Germinal center (tissue), 1 donor: ENCODE data around the gene NDUFB1.

Experiments
- DNase-seq: peaks from one replicate; pipeline ENCODE4 v3.0.0; 2012; ENCODE audit warnings: mixed read lengths, low spot score

Gene NDUFB1

GRCh38 chr14:92093320-92093719 lies 28.2 kb downstream of the NDUFB1 start:
- no peak for DNase-seq

- DNase-seq = no peak
These were observed 33.0 kb downstream of the NDUFB1 start for GRCh38 chr14:92088494-92088893.

GRCh38 chr14:92074555-92074954 lies 47.0 kb downstream of the NDUFB1 start:
- DNase-seq = no peak
